ENCODE results near the gene COQ10A. TPM values are rescaled to one million over a fixed set of nuclear protein-coding genes. Genes with fewer than 3 reads are reported as not detected.

The COQ10A gene
- total and polyA plus RNA-seq, 10 of the 15 experiments (the other 5 are each of a cell fraction or from before 2014, with no cell fraction given): 3.3 to 19.5 (median 6.9) TPM

GRCh38 chr12:56258068-56258819, 8.5 kb upstream of the COQ10A start, which contains the start of gene ANKRD52 (continued):
- TF ChIP-seq ZBTB40 (IDR thresholded peaks at IDR 0.05; ENCODE audit: borderline replicate concordance) (no peak; the same call in 1 of the 2 replicates), CBX3 (IDR thresholded peaks at IDR 0.05; ENCODE audit: borderline replicate concordance, low read depth) (no peak), HSF1 (IDR thresholded peaks at IDR 0.05; ENCODE audit: low read depth, low read length) (no peak), PRDM15 (CRISPR knock-in tag; IDR thresholded peaks at IDR 0.05) (no peak), FOXM1 (IDR thresholded peaks at IDR 0.05; ENCODE audit: low read depth, low read length) (no peak), JUND (IDR thresholded peaks at IDR 0.05; ENCODE audit: low read depth, low read length) (no peak), CEBPZ (IDR thresholded peaks at IDR 0.05; ENCODE audit: low read depth, low read length) (no peak), CUX1 (IDR thresholded peaks at IDR 0.05; ENCODE audit: insufficient replicate concordance, low read depth, low read length) (no peak)
